Activated T-cell treated with anti-CD3 and anti-CD28 coated beads, Interleukin-2, amount 50 U/mL, for 72 hours (primary cell): ENCODE results near the gene GLDC. TPM values are rescaled to one million over a fixed set of nuclear protein-coding genes. Genes with fewer than 3 reads are reported as not detected.

Experiments used
- ATAC-seq, 2 donors: fragments of 150-1000 bp; cut with Tn5 transposase; replicated peaks in 1 of 2; 2 replicates each; pipeline ENCODE4 v1.10.0; 2021; ENCODE audit warnings: moderate library complexity in 2 of 2, mild to moderate bottlenecking in 1 of 2
- DNase-seq, 2 donors: peaks; one replicate each; pipeline ENCODE4 v3.0.0; 2021 to 2022; ENCODE audit warnings: mixed read lengths in 1 of 2
- H3K27ac Mint-ChIP-seq: one replicate; pipeline ENCODE4 v1.8.0; 2022; ENCODE audit warnings: mild to moderate bottlenecking, moderate library complexity, mixed read lengths
- H3K27me3 Mint-ChIP-seq: one replicate; pipeline ENCODE4 v1.8.0; 2022; ENCODE audit warnings: low read depth, mixed read lengths
- H3K36me3 Mint-ChIP-seq, 2 donors: one replicate each; pipeline ENCODE4 v1.8.0; 2022; ENCODE audit warnings: mixed read lengths in 2 of 2, mild to moderate bottlenecking in 1 of 2; ENCODE audit not compliant: insufficient read depth in 2 of 2
- H3K4me1 Mint-ChIP-seq: one replicate; pipeline ENCODE4 v1.8.0; 2022; ENCODE audit warnings: low read depth, mixed read lengths
- H3K4me3 Mint-ChIP-seq, 2 donors: one replicate each; pipeline ENCODE4 v1.8.0; 2022; ENCODE audit warnings: mild to moderate bottlenecking in 2 of 2, mixed read lengths in 2 of 2, moderate library complexity in 2 of 2
- H3K9me3 Mint-ChIP-seq, 2 donors: one replicate each; pipeline ENCODE4 v1.8.0; 2022; ENCODE audit warnings: mixed read lengths in 2 of 2
- total RNA-seq, 2 donors: library from RNA; stranded (reverse); gene quantifications; one replicate each; pipeline ENCODE4 v1.2.3, GENCODE V29; 2022

GLDC gene
- total RNA-seq, 2 donors from 2014 or later = 1.2 to 5.2 TPM

GRCh38 chr9:6675268-6675667 lies 29.7 kb upstream of the GLDC start:
- DNase-seq = no peak
- no peak overlapping the region for H3K4me3 Mint-ChIP-seq
- no peaks in the 10 kb centered on the region for H3K36me3 Mint-ChIP-seq
- peaks cover 5% of the 10 kb centered on the region for H3K4me1 Mint-ChIP-seq
- no peak overlapping the region for H3K27ac Mint-ChIP-seq
- ATAC-seq = no peak
- H3K27me3 Mint-ChIP-seq = no peaks in the 10 kb centered on the region
- no peaks in the 10 kb centered on the region for H3K9me3 Mint-ChIP-seq

DNA sequence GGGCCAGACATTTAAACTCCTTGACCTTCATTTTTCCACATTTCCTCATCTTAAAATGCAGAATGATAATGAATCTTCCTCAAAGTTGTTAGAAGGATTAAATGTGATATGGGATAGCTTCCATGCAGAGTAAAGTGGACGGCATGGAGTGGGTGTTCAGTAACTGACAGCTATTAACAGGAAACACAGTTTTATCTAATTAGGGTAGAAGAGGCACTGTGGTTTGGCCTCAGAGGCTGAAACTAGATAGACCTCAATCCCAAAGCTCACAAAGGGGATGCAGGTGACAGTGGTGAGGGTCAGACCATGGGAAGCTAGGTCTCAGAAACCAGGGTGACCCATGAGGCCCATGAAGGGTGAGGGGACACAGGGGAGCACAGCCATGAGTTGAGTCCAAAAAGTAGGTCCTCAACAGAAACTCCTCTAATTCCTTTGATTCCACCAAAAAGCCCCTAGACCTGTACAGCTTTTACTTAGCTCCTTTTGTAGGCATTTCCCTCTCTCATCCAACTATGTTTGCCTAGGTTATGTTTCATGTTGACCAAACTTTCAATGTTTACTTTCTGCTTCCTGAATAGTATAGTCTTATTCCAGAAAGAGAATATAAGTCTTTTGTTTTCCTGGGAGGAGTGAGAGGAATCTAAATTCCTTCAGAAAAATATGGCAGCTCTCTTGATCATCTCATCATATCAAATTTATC lies 27.9 kb upstream of the GLDC start:
- no peak for ATAC-seq
- Mint-ChIP-seq H3K9me3 (no peaks in the 10 kb centered on the region), H3K36me3 (no peaks in the 10 kb centered on the region), H3K4me3 (no peak overlapping the region), H3K27me3 (no peaks in the 10 kb centered on the region), H3K27ac (no peak overlapping the region), H3K4me1 (no peaks in the 10 kb centered on the region)
- no peak for DNase-seq

GRCh38 chr9:6672118-6672517 lies 26.6 kb upstream of the GLDC start:
- H3K27me3 Mint-ChIP-seq = no peaks in the 10 kb centered on the region
- H3K36me3 Mint-ChIP-seq = no peaks in the 10 kb centered on the region
- DNase-seq (no peak), ATAC-seq (no peak)
- no peak overlapping the region for H3K4me3 Mint-ChIP-seq
- H3K9me3 Mint-ChIP-seq = no peaks in the 10 kb centered on the region
- no peak overlapping the region for H3K27ac Mint-ChIP-seq
- no peaks in the 10 kb centered on the region for H3K4me1 Mint-ChIP-seq

DNA sequence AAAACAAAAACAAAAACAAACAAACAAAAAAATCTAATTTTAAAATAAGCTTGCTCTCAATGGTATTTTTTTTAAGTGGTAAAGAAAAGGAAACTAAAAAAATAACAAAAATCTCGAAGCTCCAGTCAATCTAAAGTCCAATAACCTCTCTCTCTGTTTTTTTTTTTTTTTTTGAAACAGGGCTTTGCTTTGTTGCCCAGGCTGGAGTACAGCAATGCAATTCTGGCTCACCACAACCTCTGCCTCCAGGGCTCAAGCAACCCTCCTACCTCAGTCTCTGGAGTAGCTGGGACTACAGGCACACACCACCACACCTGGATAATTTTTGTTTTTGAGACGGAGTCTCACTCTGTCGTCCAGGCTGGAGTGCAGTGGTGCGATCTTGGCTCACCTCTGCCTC lies 25.9 kb upstream of the GLDC start:
- no peaks in the 10 kb centered on the region for H3K27me3 Mint-ChIP-seq
- no peaks in the 10 kb centered on the region for H3K36me3 Mint-ChIP-seq
- no peak overlapping the region for H3K27ac Mint-ChIP-seq
- H3K4me3 Mint-ChIP-seq = no peak overlapping the region
- no peak for DNase-seq
- ATAC-seq = no peak
- H3K9me3 Mint-ChIP-seq = no peaks in the 10 kb centered on the region
- no peaks in the 10 kb centered on the region for H3K4me1 Mint-ChIP-seq

DNA sequence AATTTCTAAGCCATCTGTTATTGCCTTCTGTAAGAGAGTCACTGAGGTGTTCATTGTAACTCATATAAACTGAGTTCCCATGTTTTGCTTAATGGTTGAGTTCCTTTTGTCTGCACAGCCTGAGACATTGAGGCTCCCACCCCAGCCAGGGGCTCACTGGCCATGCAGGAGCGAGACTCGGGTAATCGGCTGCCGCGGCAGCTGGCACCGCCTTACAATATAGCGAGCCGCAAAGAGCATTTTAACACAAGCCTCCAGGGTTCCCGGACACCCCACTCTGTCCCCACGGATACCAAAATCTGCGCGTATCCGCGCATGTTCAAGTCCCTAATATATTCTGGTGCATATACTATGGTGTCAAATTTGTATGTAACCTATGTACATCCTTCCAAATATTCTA lies 24.4 kb upstream of the GLDC start:
- Mint-ChIP-seq H3K27ac (no peak overlapping the region), H3K4me1 (no peaks in the 10 kb centered on the region), H3K4me3 (no peak overlapping the region), H3K27me3 (no peaks in the 10 kb centered on the region), H3K9me3 (no peaks in the 10 kb centered on the region), H3K36me3 (no peaks in the 10 kb centered on the region)
- DNase-seq (no peak), ATAC-seq (no peak)

DNA sequence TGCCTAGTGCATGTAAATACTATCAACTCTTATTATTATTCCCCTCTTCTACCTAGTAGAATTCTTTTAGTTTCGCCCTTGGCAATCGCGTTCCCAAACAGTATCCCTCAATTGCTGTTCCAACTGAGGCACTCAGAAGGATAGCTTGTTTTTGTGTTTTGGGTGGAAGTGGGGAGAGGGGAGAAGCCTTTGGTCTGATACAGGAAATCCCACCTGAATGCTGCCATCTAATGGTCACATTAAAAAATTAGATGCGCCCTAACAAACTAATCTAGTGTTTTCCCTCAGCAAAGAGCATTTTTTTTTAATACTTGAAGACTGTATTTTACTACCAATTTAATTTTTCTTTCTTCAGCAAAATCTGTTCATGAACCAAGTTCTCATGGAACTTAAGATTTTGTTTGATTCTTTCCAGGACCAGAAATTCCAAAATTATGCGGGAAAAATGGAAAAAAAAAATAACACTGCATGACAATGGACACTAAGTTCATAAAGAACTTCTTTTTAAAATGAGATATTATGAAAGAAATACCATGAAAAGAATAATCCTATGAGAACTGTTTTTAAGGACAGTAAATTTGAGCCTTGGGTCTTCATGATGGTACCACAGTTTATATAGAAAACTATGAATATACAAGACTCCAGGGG lies 22.2 kb upstream of the GLDC start:
- H3K36me3 Mint-ChIP-seq = no peaks in the 10 kb centered on the region
- no peak overlapping the region for H3K27ac Mint-ChIP-seq
- no peaks in the 10 kb centered on the region for H3K27me3 Mint-ChIP-seq
- ATAC-seq (no peak), DNase-seq (no peak)
- no peaks in the 10 kb centered on the region for H3K9me3 Mint-ChIP-seq
- no peak overlapping the region for H3K4me3 Mint-ChIP-seq
- H3K4me1 Mint-ChIP-seq = no peaks in the 10 kb centered on the region

DNA sequence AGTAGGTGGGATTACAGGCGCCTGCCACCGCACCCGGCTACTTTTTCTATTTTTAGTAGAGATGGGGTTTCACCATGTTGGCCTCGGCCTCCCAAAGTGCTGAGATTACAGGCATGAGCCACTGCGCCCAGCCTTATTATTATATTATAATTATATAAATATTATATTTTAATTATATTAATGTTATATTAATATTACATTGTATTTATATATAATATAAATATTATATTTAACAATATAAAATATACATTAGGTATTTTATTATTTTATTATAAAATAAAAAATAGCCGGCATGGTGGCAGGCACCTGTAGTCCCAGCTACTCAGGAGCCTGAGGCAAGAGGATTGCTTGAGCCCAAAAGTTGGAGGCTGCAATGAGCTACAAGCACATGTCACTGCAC lies 21.6 kb upstream of the GLDC start:
- Mint-ChIP-seq H3K4me1 (no peaks in the 10 kb centered on the region), H3K4me3 (no peak overlapping the region), H3K36me3 (no peaks in the 10 kb centered on the region), H3K27me3 (no peaks in the 10 kb centered on the region), H3K9me3 (no peaks in the 10 kb centered on the region), H3K27ac (no peak overlapping the region)
- no peak for DNase-seq
- ATAC-seq = no peak

DNA sequence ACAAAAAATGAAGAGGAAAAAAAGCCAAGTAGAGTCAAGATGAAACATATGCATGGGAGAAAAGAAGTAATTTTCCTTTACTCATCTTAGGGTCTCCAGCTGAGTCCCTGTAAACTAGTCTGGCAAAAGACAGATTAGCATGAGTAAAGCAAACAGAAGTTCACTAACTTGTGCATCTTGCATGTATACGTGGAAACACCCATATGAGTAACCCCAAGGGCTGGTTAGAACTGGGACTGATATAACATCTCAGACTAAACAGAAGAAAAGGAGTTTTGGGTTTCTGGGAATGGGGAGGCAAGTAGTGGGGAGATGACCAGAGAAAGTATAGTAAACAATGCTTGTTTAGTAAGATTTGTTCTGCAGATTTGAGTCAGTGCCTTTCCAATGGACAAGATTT lies 20.1 kb upstream of the GLDC start:
- no peak overlapping the region for H3K4me3 Mint-ChIP-seq
- no peak for ATAC-seq
- no peaks in the 10 kb centered on the region for H3K36me3 Mint-ChIP-seq
- H3K27ac Mint-ChIP-seq = no peak overlapping the region
- DNase-seq = no peak
- no peaks in the 10 kb centered on the region for H3K27me3 Mint-ChIP-seq
- H3K4me1 Mint-ChIP-seq = no peaks in the 10 kb centered on the region
- no peaks in the 10 kb centered on the region for H3K9me3 Mint-ChIP-seq

GRCh38 chr9:6664204-6664680 lies 18.7 kb upstream of the GLDC start:
- DNase-seq (no peak), ATAC-seq (no peak)
- Mint-ChIP-seq H3K4me1 (no peaks in the 10 kb centered on the region), H3K9me3 (no peaks in the 10 kb centered on the region), H3K27ac (no peak overlapping the region), H3K36me3 (no peaks in the 10 kb centered on the region), H3K27me3 (no peaks in the 10 kb centered on the region), H3K4me3 (no peak overlapping the region)

DNA sequence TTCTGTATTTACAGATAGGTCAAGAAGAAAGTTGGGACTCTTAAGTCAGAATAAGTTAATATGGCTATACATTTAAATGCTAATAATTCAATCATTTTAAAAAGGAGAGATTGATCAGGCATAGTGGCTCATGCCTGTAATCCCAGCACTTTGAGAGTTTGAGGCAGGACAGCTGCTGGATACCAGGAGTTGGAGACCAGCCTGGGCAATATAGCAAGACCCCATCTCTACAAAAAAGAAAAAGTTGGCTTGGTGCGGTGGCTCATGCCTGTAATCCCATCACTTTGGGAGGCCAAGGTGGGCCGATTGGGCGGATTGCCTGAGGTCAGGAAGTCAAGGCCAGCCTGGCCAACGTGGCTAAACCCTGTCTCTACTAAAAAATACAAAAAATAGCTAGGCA lies 15.0 kb upstream of the GLDC start:
- Mint-ChIP-seq H3K27ac (no peak overlapping the region), H3K4me3 (no peak overlapping the region), H3K9me3 (no peaks in the 10 kb centered on the region), H3K36me3 (no peaks in the 10 kb centered on the region), H3K4me1 (no peaks in the 10 kb centered on the region), H3K27me3 (no peaks in the 10 kb centered on the region)
- ATAC-seq (no peak), DNase-seq (no peak)

DNA sequence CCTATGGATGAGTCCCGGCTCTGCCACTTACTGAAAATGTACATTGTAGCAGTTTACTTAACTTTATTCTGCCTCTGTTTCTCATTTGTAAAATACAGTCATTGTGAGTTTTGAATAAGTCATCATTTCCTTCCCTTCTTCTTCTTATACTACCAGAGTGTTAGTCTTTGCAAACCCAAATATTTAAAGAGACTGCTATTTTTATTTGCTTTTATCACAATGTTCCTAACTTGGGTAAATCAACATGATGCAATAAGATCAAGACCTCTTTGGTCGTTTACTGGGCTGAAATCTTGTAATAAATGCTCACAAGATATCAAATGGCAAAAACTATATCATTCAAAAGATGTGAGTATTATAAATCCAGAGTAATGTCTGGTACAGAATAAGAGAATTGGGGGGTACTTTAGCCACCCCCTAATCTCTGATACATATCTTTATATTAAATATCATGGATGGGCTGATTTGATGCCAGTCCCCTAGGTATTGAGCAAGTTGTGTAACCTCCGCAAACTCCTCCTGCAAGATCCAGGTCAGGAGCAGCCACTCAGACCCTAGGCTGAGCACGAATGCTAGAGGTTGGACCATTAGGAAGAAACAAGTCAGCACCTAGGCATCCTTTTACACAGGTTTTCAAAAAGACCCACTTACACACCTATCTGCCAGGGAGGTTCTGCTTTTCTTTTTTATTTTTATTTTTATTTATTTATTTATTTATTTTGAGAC lies 13.3 kb upstream of the GLDC start:
- DNase-seq (no peak), ATAC-seq (no peak)
- Mint-ChIP-seq H3K27ac (no peak overlapping the region), H3K36me3 (no peaks in the 10 kb centered on the region), H3K9me3 (no peaks in the 10 kb centered on the region), H3K4me3 (no peak overlapping the region), H3K4me1 (peaks cover 8% of the 10 kb centered on the region), H3K27me3 (peaks cover 3% of the 10 kb centered on the region)

- H3K27ac Mint-ChIP-seq = no peak overlapping the region
- H3K4me3 Mint-ChIP-seq = no peak overlapping the region
- H3K4me1 Mint-ChIP-seq = peaks cover 8% of the 10 kb centered on the region
- no peaks in the 10 kb centered on the region for H3K36me3 Mint-ChIP-seq
- no peaks in the 10 kb centered on the region for H3K9me3 Mint-ChIP-seq
- H3K27me3 Mint-ChIP-seq = peaks cover 21% of the 10 kb centered on the region
- no peak for DNase-seq
- no peak for ATAC-seq
Observed at GRCh38 chr9:6656614-6657300, 11.2 kb upstream of the GLDC start.

DNA sequence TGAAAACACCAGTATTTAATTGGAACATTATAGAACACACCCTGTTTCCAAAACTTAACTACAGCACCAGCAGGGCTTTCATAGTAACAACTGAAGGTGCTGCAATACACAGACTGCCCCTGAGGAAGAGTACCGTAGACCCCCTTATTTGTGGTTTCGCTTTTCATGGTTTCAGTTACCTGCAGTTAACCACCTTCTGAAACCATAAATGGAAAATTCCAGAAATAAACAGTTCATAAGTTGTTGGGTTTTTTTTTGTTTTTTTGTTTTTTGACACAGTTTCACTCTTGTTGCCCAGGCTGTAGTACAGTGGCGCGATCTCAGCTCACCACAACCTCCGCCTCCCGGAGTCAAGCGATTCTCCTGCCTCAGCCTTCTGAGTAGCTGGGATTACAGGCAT lies 9.5 kb upstream of the GLDC start:
- ATAC-seq = no peak
- Mint-ChIP-seq H3K4me3 (peak overlapping the region in 1 of 2 donors; percentile 13), H3K27ac (no peak overlapping the region)

More for the DNA sequence above, 9.5 kb upstream of the GLDC start:
- Mint-ChIP-seq H3K4me1 (peaks cover 8% of the 10 kb centered on the region), H3K9me3 (no peaks in the 10 kb centered on the region), H3K27me3 (peaks cover 21% of the 10 kb centered on the region), H3K36me3 (no peaks in the 10 kb centered on the region)
- DNase-seq = no peak
